Measurements from ENCODE around the gene CRIP2.
A peak's percentile ranks its signal among the peaks of the same experiment; 100 is the strongest.

Gene CRIP2

DNA sequence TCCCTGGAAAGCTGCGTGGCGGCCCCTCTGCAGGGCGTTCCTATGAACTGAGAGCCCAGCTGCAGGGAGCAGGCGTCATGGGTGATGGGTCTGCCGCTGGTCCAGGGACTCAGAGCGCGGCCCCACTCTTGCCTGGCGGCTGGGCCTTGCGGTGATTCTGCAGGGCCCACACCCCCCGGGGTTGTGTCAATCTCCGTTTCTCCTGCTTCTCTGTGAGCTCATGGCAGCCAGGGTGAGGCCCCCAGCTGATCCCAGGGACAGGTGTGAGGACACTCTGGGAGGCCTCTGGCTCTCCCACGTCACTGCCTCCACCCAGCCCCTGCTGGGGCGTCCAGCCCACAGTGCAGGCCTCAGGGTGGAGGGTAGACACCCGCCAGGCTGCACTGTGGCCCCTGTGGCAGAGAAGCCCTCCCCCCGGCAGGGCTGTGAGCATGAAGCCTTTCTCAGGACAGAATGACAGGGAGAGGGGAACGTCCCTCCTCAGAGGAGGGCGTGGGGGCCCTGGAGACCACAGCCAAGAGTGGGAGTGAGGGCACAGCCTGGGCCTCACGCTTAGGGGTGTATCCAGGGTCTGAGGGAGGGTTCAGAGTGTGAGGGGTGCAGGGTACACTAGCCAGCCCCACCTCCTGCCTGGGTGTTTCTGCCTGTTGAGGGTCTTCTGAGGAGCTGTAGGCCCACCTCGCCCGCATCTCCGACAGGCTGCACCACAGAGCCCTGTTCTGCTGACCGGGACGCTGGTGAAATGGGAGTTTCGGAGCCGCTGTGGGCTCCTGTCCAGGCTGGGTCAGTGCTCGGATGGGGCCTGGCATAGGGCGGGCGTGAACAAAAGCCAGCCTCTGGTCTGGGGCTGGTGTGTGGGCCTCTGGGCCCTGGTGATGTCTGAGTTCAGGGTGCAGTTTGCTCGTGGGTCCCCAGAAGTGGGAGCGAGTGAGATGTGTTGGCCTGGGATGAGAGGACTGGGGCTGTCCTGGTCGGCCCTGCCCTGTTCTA is 26.7 kb upstream of the CRIP2 start:
- DNase-seq (ENCODE audit: low read depth), result no peak
- no peak for TF ChIP-seq CTCF (conservative IDR thresholded peaks at IDR 0.05; ENCODE audit: control insufficient read depth, insufficient read depth, low read depth, low read length)
- H3K4me3 ChIP-seq (ENCODE audit: control insufficient read depth, low read depth, low read length), result no peak overlapping the region

GRCh38 chr14:105448706-105449111 is 25.9 kb upstream of the CRIP2 start:
- TF ChIP-seq CTCF (conservative IDR thresholded peaks at IDR 0.05; ENCODE audit: control insufficient read depth, insufficient read depth, low read depth, low read length), result peak; percentile 76
- H3K4me3 ChIP-seq (ENCODE audit: control insufficient read depth, low read depth, low read length), result no peak overlapping the region
- peak; percentile 58 for DNase-seq (ENCODE audit: low read depth)

- no peak overlapping the region for H3K4me3 ChIP-seq (ENCODE audit: control insufficient read depth, low read depth, low read length)
- DNase-seq (ENCODE audit: low read depth), result no peak
- no peak for TF ChIP-seq CTCF (conservative IDR thresholded peaks at IDR 0.05; ENCODE audit: control insufficient read depth, insufficient read depth, low read depth, low read length)
Observed at GRCh38 chr14:105449276-105450122, 25.1 kb upstream of the CRIP2 start.

- TF ChIP-seq CTCF (conservative IDR thresholded peaks at IDR 0.05; ENCODE audit: control insufficient read depth, insufficient read depth, low read depth, low read length), result no peak
- DNase-seq (ENCODE audit: low read depth), result no peak
- no peak overlapping the region for H3K4me3 ChIP-seq (ENCODE audit: control insufficient read depth, low read depth, low read length)
Observed at GRCh38 chr14:105450123-105450505, 24.5 kb upstream of the CRIP2 start.

GRCh38 chr14:105450864-105451720 is 23.5 kb upstream of the CRIP2 start:
- no peak overlapping the region for H3K4me3 ChIP-seq (ENCODE audit: control insufficient read depth, low read depth, low read length)
- DNase-seq (ENCODE audit: low read depth), result no peak
- no peak for TF ChIP-seq CTCF (conservative IDR thresholded peaks at IDR 0.05; ENCODE audit: control insufficient read depth, insufficient read depth, low read depth, low read length)

DNA sequence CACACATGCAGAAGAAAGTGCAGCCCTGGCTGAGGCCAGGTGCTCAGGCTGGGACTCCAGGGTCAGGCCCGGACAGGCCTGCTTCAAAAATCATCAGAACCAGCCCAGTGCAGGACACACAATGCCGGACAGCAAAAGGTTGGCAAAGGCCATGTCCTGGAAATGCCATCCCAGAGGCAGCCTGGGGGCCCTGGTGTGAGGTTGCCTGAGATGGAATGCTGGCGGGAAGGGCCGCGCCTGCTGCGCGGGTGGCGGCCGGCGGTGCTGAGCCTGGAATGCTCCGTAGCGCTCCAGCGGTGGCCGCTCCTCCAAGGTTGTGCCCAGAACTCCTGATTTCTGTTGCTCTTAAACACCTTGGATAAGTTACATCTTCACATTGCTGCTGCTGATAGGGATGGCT is 21.7 kb upstream of the CRIP2 start:
- no peak overlapping the region for H3K4me3 ChIP-seq (ENCODE audit: control insufficient read depth, low read depth, low read length)
- no peak for DNase-seq (ENCODE audit: low read depth)
- TF ChIP-seq CTCF (conservative IDR thresholded peaks at IDR 0.05; ENCODE audit: control insufficient read depth, insufficient read depth, low read depth, low read length), result no peak
